GM18907 (cell line): ENCODE results near the gene ORC1.

Experiments
- ATAC-seq: cut with Tn5 transposase; IDR thresholded peaks from one replicate; pipeline ENCODE4 v1.9.1; 2021; ENCODE audit warnings: mild to moderate bottlenecking, moderate library complexity; ENCODE audit not compliant: unreplicated experiment

ORC1 gene

DNA sequence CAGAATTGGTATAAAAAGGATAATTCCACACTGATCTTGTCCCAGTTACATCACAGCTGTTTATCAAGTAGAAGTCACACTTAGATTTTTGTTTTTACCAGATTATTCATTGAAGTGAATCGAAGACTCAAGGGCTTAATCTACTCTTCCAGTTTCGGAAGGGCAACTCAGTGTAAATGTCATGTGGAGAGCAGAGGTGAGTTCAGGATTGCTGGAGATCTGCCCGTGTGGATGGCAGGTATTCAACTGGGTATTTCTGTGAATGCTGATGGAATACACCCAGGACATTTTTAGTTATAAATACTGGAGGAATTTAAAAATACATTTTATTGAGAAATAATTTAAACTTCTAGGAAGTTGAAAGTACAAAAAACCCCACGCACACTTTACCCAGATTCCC lies 57.6 kb downstream of the ORC1 start:
- no peak for ATAC-seq

DNA sequence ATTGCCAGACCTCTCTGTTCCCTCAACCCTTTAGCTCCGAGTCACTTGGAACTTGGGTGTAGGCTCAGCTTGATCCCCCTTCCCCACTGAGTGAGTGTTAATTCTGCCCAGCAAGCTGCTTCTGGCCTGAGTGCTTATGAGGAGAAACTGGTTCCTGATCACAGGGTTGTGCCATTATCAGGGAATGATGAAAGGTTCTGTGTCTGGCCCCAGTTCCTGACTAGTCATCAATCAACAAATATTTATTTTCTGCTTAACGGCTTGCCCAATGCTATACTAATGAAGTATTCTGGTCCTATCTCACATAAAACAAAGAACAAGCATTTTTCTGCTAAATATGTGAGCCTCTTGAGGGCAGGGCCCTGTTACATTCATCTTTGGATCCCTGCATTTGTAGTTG lies 59.0 kb downstream of the ORC1 start:
- ATAC-seq: no peak

DNA sequence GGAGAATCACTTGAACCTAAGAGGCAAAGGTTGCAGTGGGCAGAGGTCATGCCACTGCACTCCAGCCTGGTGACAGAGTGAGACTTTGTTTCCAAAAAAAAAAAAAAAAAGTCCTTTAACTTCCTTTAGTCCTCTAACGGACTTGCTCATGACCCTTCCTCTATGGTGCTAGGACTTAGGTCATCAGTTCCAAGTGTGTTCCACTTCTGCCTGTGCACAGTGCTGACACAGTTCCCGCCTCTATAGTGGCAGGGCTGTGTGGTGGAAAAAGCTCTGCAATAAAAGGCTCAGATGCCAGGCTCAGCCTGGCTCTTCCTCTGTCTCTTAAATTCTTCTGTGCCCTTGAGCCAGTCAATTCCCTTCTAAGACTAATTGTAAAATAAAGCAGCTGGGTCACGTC lies 60.2 kb downstream of the ORC1 start:
- ATAC-seq: no peak

DNA sequence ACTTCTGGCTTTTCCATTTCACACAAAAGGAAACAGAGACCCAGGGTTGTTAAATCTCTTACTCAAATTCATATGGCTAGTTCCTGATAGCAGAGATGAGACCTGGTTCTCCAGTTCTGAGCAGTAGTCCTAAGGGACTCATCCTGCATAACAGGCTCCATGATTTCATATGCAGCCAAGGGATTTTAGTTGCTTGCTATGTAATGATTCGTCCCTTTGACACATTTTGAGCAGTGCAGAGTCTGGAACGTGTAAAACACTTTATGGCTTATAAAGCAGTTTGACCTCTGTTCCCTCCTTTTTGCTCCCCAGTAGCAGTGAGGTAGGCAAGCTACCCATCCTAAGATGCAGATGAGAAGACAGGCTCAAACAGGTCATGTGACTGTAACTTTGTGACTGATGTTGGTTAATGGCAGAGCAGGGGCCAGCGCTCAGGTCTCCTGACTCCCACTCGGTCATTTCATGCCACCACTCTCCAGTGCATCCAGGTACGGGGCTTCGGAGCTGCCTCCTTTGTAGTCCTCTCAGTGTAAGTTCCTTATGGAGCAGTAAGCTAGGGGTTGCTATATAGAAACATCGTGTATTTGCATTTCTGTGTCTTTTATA lies 62.5 kb downstream of the ORC1 start:
- no peak for ATAC-seq

DNA sequence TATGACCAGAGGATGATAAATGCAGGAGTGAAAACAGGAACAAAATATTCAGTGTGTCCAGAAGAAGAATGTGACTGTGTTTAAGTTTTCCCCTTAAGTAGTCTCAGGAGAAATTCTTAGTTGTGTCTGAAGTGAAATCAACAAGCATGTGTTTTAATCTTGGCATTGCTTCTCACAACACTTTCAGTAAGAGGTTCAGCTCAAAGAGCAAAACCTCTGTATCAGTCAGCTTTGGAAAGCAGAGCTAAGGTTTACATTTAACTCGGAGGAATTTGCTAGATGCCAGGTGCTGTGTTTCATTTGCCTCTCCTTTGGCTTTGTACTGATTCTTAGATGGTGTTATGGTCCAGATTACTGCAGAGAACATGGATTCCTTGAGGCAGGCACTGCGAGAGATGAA lies 66.8 kb downstream of the ORC1 start:
- ATAC-seq: no peak

DNA sequence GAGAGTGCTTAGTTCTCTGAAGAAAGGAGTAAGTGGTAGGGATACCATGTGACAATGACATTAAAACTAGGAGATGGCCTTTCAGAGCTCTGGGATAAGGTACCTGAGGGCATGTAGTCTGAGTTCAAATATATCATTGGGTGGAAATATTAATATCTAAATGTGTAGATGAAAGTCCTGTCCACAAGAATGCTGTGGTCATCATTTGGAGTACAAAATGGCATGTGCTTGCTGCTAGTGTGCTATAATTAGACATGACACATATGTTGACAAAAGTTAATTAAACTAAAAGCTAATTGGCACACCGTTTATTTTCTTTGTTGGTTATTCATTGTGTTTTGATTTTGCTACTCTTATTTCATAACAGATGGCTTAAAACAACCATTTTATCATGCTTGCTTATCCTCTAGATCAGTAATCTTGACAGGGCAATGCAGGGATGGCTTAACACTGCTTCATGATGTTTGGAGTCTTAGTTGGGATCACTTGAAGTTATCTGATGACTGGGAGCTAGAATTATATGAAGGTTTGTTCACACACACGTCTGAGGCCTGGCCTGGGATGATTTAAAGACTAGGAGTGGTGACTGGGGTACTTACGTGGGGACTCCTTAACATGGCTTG lies 69.2 kb downstream of the ORC1 start:
- no peak for ATAC-seq

DNA sequence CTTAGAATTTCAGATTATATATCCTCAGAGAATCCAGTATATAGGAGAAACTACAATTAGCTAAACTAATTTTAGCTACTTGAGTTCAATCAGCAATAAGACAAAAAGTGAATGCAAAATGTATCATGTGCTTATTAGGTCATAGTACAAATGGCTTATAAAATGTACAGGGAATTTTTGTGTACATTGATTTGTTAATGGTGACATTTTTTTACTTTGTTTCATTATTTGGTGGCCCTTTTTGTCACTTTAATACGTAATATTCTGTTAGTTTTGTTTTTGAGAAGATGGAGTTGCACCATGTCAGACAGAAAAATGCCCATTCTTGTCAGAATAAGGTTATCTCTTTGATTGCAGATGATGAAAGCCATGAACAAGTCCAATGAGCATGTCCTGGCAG lies 71.8 kb downstream of the ORC1 start:
- no peak for ATAC-seq

DNA sequence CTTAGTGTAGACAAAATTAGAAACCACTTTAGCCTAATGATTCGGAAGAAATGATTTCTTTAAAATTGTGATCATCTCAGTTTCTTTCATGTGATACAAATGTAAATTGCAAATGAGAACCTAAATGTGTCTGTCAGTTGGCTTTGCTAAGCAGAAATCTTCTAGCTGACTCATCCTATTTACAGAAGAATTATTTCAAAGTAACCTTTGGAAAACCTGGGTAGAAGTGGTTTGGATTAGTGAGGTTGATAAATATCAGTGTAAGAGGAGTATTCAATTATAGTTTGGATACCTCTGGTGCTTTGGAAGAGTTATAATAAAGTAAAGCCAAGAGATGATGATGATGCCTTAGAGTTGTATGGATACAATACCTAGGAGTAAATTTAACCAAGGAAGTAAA lies 75.6 kb downstream of the ORC1 start:
- no peak for ATAC-seq

DNA sequence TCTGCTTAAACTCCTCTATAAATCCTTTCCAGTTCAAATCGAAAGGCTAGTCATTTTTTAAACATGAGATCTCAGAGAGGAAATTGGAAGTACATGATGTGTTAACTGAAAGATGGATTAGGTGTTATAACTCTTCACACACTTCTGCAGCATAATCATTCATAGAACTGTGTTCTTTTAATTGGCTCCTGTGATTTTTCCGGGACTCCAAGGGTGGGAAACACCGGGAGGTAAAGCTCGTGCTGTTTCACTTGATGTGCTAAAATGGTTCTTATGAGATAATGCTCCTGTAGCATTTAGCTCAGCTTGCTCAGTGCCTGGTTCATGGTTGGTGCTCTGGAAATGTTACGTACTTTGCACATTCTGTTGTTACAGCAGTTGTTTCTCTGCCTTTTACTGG lies 78.4 kb downstream of the ORC1 start:
- no peak for ATAC-seq

DNA sequence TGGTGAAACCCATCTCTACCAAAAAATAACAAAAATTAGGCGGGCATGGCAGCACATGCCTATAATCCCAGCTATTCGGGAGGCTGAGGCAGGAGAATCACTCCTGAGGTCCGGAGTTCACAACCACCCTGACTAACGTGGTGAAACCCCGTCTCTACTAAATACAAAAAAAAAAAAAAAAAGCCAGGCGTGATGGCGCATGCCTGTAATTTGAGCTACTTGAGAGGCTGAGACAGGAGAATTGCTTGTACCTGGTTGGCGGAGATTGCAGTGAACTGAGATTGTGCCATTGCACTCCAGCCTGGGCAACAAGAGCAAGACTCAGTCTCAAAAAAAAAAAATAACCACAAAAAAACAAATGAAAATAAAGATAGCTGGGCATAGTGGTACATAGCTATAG lies 80.5 kb downstream of the ORC1 start:
- no peak for ATAC-seq
